HEK293T (cell line): ENCODE measurements around the gene KRT6A.

Experiments
- CTCF ChIA-PET: fragments of 350-600 bp; formaldehyde crosslinking; extraction: SDS; loops from one replicate; lab custom pipeline; 2021; ENCODE audit warnings: antibody characterized with exemption, inconsistent platforms; lab: Yijun Ruan, JAX
- POLR2A ChIA-PET: fragments of 350-600 bp; formaldehyde crosslinking; extraction: SDS; loops from one replicate; lab custom pipeline; 2020; ENCODE audit warnings: antibody characterized with exemption, inconsistent platforms; lab: Yijun Ruan, JAX
- DNase-seq: peaks from one replicate; pipeline ENCODE4 v3.0.0; 2012; ENCODE audit warnings: mixed read lengths; ENCODE audit errors: extremely low spot score
- ARNT ChIP-seq: fragments of 450-650 bp; IDR thresholded peaks from 2 replicates; pipeline ENCODE4 v1.6.1; 2017; ENCODE audit warnings: mild to moderate bottlenecking
- BHLHE40 ChIP-seq: fragments of 450-650 bp; IDR thresholded peaks from 2 replicates; pipeline ENCODE4 v1.6.1; 2016; ENCODE audit warnings: mild to moderate bottlenecking, moderate library complexity, borderline replicate concordance
- CTBP1 ChIP-seq: fragments of 450-650 bp; IDR thresholded peaks from 2 replicates; pipeline ENCODE4 v1.6.1; 2016; ENCODE audit warnings: borderline replicate concordance
- ELF4 ChIP-seq: fragments of 450-650 bp; IDR thresholded peaks from 2 replicates; pipeline ENCODE4 v1.6.1; 2017; ENCODE audit warnings: antibody characterized with exemption
- FOXA1 ChIP-seq: fragments of 450-650 bp; IDR thresholded peaks from 2 replicates; pipeline ENCODE4 v1.6.1; 2016; ENCODE audit warnings: mild to moderate bottlenecking
- FOXK2 ChIP-seq: fragments of 450-650 bp; IDR thresholded peaks from 2 replicates; pipeline ENCODE4 v1.6.1; 2016; ENCODE audit warnings: mild to moderate bottlenecking
- FOXM1 ChIP-seq: fragments of 450-650 bp; IDR thresholded peaks from 2 replicates; pipeline ENCODE4 v1.6.1; 2017; ENCODE audit warnings: mild to moderate bottlenecking, borderline replicate concordance
- HDGF ChIP-seq: fragments of 450-650 bp; IDR thresholded peaks from 2 replicates; pipeline ENCODE4 v1.6.1; 2017; ENCODE audit warnings: antibody characterized with exemption, borderline replicate concordance
- L3MBTL2 ChIP-seq: fragments of 450-650 bp; conservative IDR thresholded peaks from 2 replicates; pipeline ENCODE4 v1.6.1; 2016; ENCODE audit warnings: mild to moderate bottlenecking
- LEF1 ChIP-seq: fragments of 450-650 bp; IDR thresholded peaks from 2 replicates; pipeline ENCODE4 v1.6.1; 2017; ENCODE audit warnings: mild to moderate bottlenecking, borderline replicate concordance
- NFRKB ChIP-seq: fragments of 450-650 bp; IDR thresholded peaks from 2 replicates; pipeline ENCODE4 v1.6.1; 2016; ENCODE audit warnings: mild to moderate bottlenecking, moderate library complexity
- SP1 ChIP-seq: fragments of 450-650 bp; IDR thresholded peaks from 2 replicates; pipeline ENCODE4 v1.6.1; 2017
- SUZ12 ChIP-seq: fragments of 450-650 bp; IDR thresholded peaks from 2 replicates; pipeline ENCODE4 v1.6.1; 2016; ENCODE audit warnings: mild to moderate bottlenecking
- TARDBP ChIP-seq: fragments of 450-650 bp; IDR thresholded peaks from 2 replicates; pipeline ENCODE4 v1.6.1; 2016
- ZNF384 ChIP-seq: fragments of 450-650 bp; IDR thresholded peaks from 2 replicates; pipeline ENCODE4 v1.6.1; 2016
- TF ChIP-seq, protein P1 (sequence below): fragments of 450-650 bp; IDR thresholded peaks from 2 replicates; pipeline ENCODE4 v1.6.1; 2016

The KRT6A gene

DNA sequence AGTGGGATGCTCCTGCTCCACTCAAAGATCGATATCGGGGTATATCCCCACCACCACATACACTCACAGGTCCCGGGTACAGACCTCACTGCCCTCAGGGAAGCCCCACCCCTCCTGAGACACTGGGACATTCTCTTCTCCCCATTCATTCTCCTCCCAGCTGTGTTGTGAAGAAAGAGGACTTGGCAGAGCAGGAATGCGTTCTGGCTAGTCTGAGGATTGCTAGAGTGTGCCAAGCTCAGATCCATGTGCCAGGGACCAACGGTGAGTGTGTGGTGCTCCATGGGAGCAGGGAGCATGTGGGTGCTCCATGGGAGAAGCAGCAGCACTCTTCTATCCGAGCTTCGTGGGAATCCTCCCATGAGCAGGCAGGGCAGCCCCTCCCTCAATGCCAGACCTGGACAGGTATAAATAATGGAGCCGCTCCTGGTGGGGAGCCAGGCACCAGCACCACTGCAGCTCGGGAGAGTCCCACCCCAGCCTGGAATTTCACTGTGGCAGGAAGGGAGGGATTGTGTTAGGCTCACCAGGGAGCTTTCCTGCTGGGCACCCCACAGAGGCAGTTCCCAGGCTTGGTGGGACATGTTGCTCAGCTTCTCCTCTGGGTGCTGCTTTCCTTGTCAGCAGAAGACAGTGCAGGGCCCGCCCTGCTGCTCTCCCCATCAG is 29.4 kb upstream of the KRT6A start:
- POLR2A ChIA-PET, result no interaction called here
- CTCF ChIA-PET, result no interaction called here
- no peak for DNase-seq
- TF ChIP-seq NFRKB (no peak), FOXA1 (no peak), LEF1 (no peak), BHLHE40 (no peak), L3MBTL2 (no peak), FOXK2 (no peak), SP1 (no peak), HDGF (no peak), ZNF384 (no peak), SUZ12 (no peak), ELF4 (no peak), TARDBP (no peak), FOXM1 (no peak), CTBP1 (no peak), ARNT (no peak)
- TF ChIP-seq, protein P1, sequence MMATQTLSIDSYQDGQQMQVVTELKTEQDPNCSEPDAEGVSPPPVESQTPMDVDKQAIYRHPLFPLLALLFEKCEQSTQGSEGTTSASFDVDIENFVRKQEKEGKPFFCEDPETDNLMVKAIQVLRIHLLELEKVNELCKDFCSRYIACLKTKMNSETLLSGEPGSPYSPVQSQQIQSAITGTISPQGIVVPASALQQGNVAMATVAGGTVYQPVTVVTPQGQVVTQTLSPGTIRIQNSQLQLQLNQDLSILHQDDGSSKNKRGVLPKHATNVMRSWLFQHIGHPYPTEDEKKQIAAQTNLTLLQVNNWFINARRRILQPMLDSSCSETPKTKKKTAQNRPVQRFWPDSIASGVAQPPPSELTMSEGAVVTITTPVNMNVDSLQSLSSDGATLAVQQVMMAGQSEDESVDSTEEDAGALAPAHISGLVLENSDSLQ, result no peak

DNA sequence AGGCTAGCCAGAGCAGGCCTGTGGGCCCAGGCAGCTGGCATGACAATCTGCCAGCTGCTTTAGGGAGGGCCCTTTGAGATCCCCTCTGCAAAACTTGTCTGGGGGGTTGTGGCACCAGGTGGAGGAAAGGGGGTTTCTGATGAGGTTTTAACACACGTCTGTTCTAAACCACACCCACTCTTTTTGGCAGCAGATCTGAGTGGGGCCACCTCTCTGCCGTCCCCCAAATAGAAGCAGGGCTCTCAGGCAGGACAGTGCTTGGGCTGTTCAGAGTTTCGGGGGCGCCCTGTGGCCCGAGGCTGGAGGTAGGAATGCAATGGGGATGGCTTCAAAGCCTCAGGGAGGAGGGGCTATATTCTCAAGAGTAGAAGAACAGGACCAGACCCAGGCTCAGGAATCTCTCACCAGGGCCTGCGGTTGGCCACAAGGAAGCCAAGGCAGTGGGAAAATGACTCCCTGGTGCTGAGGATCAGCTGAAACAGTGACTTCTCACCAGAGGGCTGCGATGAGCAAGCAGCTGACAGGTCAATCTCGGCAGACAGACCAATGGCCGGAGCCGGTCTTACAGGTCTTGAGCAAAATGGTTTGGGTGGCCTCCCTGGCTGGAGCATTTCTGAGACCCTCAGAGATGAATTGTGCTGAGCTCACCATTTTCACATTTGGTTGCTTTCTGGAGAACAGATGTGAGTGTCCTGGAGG is 28.7 kb upstream of the KRT6A start:
- ChIA-PET CTCF (interaction anchor here (0.8 kb wide), 1 partner anchor 358 kb away, joined by 3 read pairs; no protein-coding TSS in a partner anchor), POLR2A (no interaction called here)
- no peak for TF ChIP-seq FOXK2
- no peak for TF ChIP-seq BHLHE40
- TF ChIP-seq SUZ12, result no peak
- TF ChIP-seq ELF4, result no peak
- no peak for TF ChIP-seq NFRKB
- TF ChIP-seq ARNT, result no peak
- no peak for TF ChIP-seq LEF1
- TF ChIP-seq FOXM1, result no peak
- no peak for TF ChIP-seq L3MBTL2
- no peak for TF ChIP-seq SP1
- TF ChIP-seq ZNF384, result no peak
- TF ChIP-seq CTBP1, result no peak
- DNase-seq, result no peak

DNA sequence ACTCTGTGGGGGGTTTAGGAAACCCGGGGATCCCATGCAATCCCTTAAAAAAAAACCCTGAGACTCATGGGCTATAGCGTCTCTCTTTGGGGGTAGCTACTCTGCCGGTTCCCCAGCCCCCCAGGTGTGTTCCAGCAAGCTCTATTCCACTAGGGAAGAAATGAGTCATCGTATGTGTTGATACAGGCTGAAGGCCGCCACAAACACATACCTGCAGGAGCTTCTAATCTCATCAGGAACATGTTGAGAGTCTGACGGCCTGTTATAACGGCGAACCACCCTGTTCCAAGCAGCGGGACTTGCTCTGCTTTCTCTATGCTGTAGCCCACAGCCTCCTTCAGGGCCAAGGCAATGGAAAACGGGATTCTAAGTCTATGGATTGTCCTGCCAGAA is 28.1 kb upstream of the KRT6A start:
- DNase-seq, result no peak
- POLR2A ChIA-PET, result no interaction called here
- no peak for TF ChIP-seq NFRKB
- TF ChIP-seq, protein P1, result no peak
- CTCF ChIA-PET, result interaction anchor here (0.8 kb wide), 1 partner anchor 359 kb away, joined by 3 read pairs; no protein-coding TSS in a partner anchor

DNA sequence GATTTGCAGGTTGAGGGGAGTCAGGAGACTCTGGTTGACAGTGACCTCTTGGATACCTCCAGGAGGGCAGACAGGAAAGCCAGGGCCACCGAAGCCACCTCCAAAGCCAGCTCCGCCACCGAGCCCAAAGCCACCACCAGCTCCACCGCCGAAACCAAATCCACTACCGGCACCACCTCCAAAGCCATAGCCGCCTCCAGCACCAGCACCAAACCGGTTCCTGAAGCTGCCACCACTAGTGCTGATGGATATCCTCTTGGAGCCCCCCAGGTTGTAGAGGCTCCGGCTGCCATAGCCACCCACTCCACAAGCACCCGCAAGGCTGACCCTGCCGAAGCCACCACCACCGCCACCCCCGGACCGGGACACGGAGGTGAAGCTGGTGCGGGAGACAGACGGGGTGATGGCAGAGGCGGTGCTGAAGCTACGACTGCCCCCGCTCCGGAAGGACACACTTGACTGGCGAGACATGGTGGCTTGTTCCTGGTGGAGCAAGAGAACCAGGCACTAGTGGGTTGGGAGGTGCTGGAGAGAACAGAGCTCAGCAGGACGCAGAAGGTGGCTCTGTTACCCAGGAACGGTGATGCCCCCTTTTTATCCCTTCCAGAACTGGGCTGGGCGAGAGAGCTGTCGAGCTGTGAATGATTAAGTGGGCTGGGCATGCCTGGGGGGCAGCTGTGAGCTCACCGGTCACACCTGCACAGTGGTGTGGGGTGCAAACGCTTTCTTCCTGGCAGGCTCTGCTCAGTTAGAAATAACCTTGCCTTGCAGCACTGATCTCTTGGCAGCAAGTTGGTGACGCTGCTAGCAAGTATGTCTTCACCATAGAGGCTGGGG is 27.0 kb upstream of the KRT6A start, which contains the start of gene KRT5:
Gene KRT5, minus strand, starts transcription at position 569 of the 837 bp plus-strand sequence. Its CDS starts 98 bp downstream, at position 471.
- CTCF ChIA-PET, result interaction anchor here (0.6 to 1.6 kb wide), 2 partner anchors 360 to 1024 kb away, joined by 4 read pairs; no protein-coding TSS in a partner anchor
- POLR2A ChIA-PET, result no interaction called here
- TF ChIP-seq ARNT, result no peak
- no peak for TF ChIP-seq FOXK2
- TF ChIP-seq, protein P1, result no peak
- no peak for TF ChIP-seq ELF4
- no peak for TF ChIP-seq SUZ12
- no peak for TF ChIP-seq L3MBTL2
- no peak for TF ChIP-seq CTBP1
- TF ChIP-seq HDGF, result no peak
- TF ChIP-seq SP1, result no peak
- TF ChIP-seq BHLHE40, result no peak
- TF ChIP-seq ZNF384, result no peak
- TF ChIP-seq FOXM1, result no peak
- TF ChIP-seq NFRKB, result no peak
- no peak for TF ChIP-seq FOXA1
- TF ChIP-seq TARDBP, result no peak
- TF ChIP-seq LEF1, result no peak
- DNase-seq, result no peak

DNA sequence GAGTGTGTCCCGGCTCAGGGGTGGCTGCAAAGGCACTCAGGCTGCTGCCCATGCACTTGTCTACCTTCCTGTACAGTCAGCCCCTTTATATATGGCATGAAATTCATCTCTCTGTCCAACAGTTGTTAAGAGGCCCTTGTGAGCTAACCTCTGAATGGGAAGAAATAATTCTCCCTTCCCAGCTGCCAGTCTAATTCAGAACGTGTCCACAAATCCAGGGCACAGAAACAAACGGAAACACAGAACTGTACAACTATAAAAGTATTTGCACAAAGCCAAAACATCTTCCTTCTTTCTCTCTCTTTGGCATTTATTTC is 26.3 kb upstream of the KRT6A start:
- no peak for DNase-seq
- CTCF ChIA-PET, result interaction anchor here (1.6 kb wide), 1 partner anchor 361 kb away, joined by 4 read pairs; no protein-coding TSS in a partner anchor
- POLR2A ChIA-PET, result no interaction called here
- TF ChIP-seq ZNF384 (no peak), SUZ12 (no peak), HDGF (no peak), FOXM1 (no peak), BHLHE40 (no peak)
